ENCODE results near the gene UST. TPM values are rescaled to one million over a fixed set of nuclear protein-coding genes. Genes with fewer than 3 reads are reported as not detected.

Gene UST
- polyA plus RNA-seq, 1 donor (not counting 4 experiments of a cell fraction or from before 2014, with no cell fraction given): 6.1 TPM

DNA sequence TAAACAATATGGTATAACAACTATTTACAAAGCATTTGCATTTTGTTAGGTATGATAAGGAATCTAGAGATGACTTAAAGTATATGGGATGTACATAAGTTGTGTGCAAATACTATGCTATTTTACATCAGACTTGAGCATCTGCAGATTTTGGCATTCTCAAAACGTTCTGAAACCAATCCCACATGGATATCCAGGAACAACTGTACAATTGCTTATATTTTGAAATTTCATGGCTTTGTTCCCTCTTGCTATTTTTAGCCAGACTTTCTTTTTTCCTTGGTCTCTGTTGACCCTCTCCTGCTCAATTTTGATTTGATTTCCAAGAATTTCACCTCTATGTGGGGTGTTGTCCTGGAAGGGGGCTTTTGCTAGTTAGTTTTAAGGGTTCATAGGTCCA is 32.9 kb upstream of the UST start:
- FAIRE-seq: no peak
- no peak for TF ChIP-seq EZH2 (IDR thresholded peaks at IDR 0.05; ENCODE audit: low read length)
- TF ChIP-seq, protein P1, sequence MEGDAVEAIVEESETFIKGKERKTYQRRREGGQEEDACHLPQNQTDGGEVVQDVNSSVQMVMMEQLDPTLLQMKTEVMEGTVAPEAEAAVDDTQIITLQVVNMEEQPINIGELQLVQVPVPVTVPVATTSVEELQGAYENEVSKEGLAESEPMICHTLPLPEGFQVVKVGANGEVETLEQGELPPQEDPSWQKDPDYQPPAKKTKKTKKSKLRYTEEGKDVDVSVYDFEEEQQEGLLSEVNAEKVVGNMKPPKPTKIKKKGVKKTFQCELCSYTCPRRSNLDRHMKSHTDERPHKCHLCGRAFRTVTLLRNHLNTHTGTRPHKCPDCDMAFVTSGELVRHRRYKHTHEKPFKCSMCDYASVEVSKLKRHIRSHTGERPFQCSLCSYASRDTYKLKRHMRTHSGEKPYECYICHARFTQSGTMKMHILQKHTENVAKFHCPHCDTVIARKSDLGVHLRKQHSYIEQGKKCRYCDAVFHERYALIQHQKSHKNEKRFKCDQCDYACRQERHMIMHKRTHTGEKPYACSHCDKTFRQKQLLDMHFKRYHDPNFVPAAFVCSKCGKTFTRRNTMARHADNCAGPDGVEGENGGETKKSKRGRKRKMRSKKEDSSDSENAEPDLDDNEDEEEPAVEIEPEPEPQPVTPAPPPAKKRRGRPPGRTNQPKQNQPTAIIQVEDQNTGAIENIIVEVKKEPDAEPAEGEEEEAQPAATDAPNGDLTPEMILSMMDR (optimal IDR thresholded peaks at IDR 0.05 in 1 of 3, IDR thresholded peaks at IDR 0.05 in 1 of 3, conservative IDR thresholded peaks at IDR 0.05 in 1 of 3; ENCODE audit: extremely low read depth in 1 of 3, insufficient read depth in 2 of 3, low read length in 3 of 3): no peak
- Histone ChIP-seq H3K4me1 (ENCODE audit: control insufficient read depth, extremely low read depth, insufficient read depth, low read length) (no peaks in the 10 kb centered on the region), H3K9ac (ENCODE audit: control insufficient read depth, extremely low read depth, insufficient read depth, low read length) (no peak overlapping the region), H4K20me1 (ENCODE audit: control insufficient read depth, extremely low read depth, insufficient read depth, low read length) (no peaks in the 10 kb centered on the region), H2AFZ (ENCODE audit: control insufficient read depth, low read length) (no peak overlapping the region), H3K27ac (ENCODE audit: control insufficient read depth, insufficient read depth, low read length) (no peak overlapping the region), H3K79me2 (ENCODE audit: control insufficient read depth, insufficient read depth, low read length) (no peaks in the 10 kb centered on the region), H3K36me3 (ENCODE audit: control insufficient read depth in 2 of 2, extremely low read depth in 1 of 2, insufficient read depth in 2 of 2, low read length in 2 of 2) (no peaks in the 10 kb centered on the region), H3K9me1 (ENCODE audit: control insufficient read depth, extremely low read depth, insufficient read depth, low read length) (no peaks in the 10 kb centered on the region), H3K4me2 (ENCODE audit: control insufficient read depth, extremely low read depth, insufficient read depth, low read depth, low read length) (no peak overlapping the region), H3K4me3 (ENCODE audit: control insufficient read depth in 2 of 3, extremely low read depth in 1 of 3, insufficient read depth in 2 of 3, low read depth in 1 of 3, low read length in 3 of 3) (no peak overlapping the region), H3K9me3 (ENCODE audit: control insufficient read depth, low read depth, low read length) (no peaks in the 10 kb centered on the region), H3K27me3 (ENCODE audit: control insufficient read depth, extremely low read depth, insufficient read depth, low read length) (no peaks in the 10 kb centered on the region)
- dilution Hi-C loops (cut with MboI; ENCODE audit: extremely low pct_ligation_motif_present, low sequenced_read_pairs): no loop called here
- DNase-seq (ENCODE audit: low read depth, low spot score): no peak

DNA sequence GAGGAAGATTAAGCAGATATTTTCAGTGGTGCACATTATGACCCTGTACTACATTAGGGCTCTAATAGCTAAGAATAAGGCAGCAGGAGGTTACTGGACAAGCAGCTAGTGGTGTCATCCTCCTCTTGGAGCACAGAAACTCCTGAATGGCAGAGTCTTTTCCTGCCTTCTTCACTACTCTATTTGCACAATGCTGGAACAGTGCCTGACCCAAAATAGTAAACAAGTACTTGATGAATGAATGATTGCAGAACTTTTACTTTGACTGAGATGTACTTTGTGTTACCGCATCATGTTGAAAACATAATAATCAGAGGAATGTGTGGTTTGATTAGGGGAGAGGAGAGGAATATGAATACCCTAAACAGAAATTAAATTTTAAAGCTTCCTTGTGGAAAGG is 30.0 kb upstream of the UST start:
- H3K27ac ChIP-seq (ENCODE audit: control insufficient read depth, insufficient read depth, low read length): no peak overlapping the region
- no peaks in the 10 kb centered on the region for H3K27me3 ChIP-seq (ENCODE audit: control insufficient read depth, extremely low read depth, insufficient read depth, low read length)
- no peaks in the 10 kb centered on the region for H3K4me1 ChIP-seq (ENCODE audit: control insufficient read depth, extremely low read depth, insufficient read depth, low read length)
- H3K4me2 ChIP-seq (ENCODE audit: control insufficient read depth, extremely low read depth, insufficient read depth, low read depth, low read length): no peak overlapping the region
- H4K20me1 ChIP-seq (ENCODE audit: control insufficient read depth, extremely low read depth, insufficient read depth, low read length): no peaks in the 10 kb centered on the region
- FAIRE-seq (no peak), DNase-seq (ENCODE audit: low read depth, low spot score) (no peak)
- H3K9ac ChIP-seq (ENCODE audit: control insufficient read depth, extremely low read depth, insufficient read depth, low read length): no peak overlapping the region
- H3K4me3 ChIP-seq (ENCODE audit: control insufficient read depth in 2 of 3, extremely low read depth in 1 of 3, insufficient read depth in 2 of 3, low read depth in 1 of 3, low read length in 3 of 3): no peak overlapping the region
- dilution Hi-C loops (cut with MboI; ENCODE audit: extremely low pct_ligation_motif_present, low sequenced_read_pairs): no loop called here
- no peak overlapping the region for H2AFZ ChIP-seq (ENCODE audit: control insufficient read depth, low read length)
- H3K36me3 ChIP-seq (ENCODE audit: control insufficient read depth in 2 of 2, extremely low read depth in 1 of 2, insufficient read depth in 2 of 2, low read length in 2 of 2): no peaks in the 10 kb centered on the region
- no peaks in the 10 kb centered on the region for H3K9me1 ChIP-seq (ENCODE audit: control insufficient read depth, extremely low read depth, insufficient read depth, low read length)
- TF ChIP-seq EZH2 (IDR thresholded peaks at IDR 0.05; ENCODE audit: low read length): no peak
- TF ChIP-seq, protein P1 (optimal IDR thresholded peaks at IDR 0.05 in 1 of 3, IDR thresholded peaks at IDR 0.05 in 1 of 3, conservative IDR thresholded peaks at IDR 0.05 in 1 of 3; ENCODE audit: extremely low read depth in 1 of 3, insufficient read depth in 2 of 3, low read length in 3 of 3): no peak
- no peaks in the 10 kb centered on the region for H3K79me2 ChIP-seq (ENCODE audit: control insufficient read depth, insufficient read depth, low read length)
- no peaks in the 10 kb centered on the region for H3K9me3 ChIP-seq (ENCODE audit: control insufficient read depth, low read depth, low read length)
